SK-N-SH (cell line): ENCODE data around the gene SLCO3A1. TPM values are rescaled to one million over a fixed set of nuclear protein-coding genes. Genes with fewer than 3 reads are reported as not detected.
A peak's percentile ranks its signal among the peaks of the same experiment; 100 is the strongest.

Experiments used
- CTCF ChIA-PET: fragments of 300-600, 350-600 bp; formaldehyde crosslinking; extraction: SDS; loops from one replicate; lab custom pipeline; 2021; lab: Yijun Ruan, JAX
- POLR2A ChIA-PET: fragments of 350-600 bp; sonication (Branson Sonifier 250); formaldehyde crosslinking; extraction: SDS; loops from one replicate; lab custom pipeline; 2020; ENCODE audit warnings: antibody characterized with exemption, inconsistent platforms; lab: Yijun Ruan, JAX
- DNase-seq: peaks from one replicate; pipeline ENCODE4 v3.0.0; 2012
- H2AFZ ChIP-seq: fragments of 200-600 bp; sonication (generic); 2 replicates; pipeline ENCODE4 v1.8.1; 2016; ENCODE audit warnings: antibody characterized with exemption, mild to moderate bottlenecking, low read depth
- H3F3A ChIP-seq: fragments of 200-600 bp; sonication (generic); replicated peaks from 2 replicates; pipeline ENCODE3; 2016; ENCODE audit warnings: antibody characterized with exemption, mild to moderate bottlenecking; ENCODE audit not compliant: insufficient read depth
- H3K27ac ChIP-seq, 2 experiments: fragments of 200-500 bp in 1 of 2; fragments of 200-600 bp in 1 of 2; sonication (Bioruptor generic) in 1 of 2; sonication (generic), shearing (Covaris generic) in 1 of 2; 2 replicates each; pipeline versions ENCODE4 v1.5.1 to v1.6.1; 2014 to 2016; ENCODE audit warnings: low read depth in 2 of 2, inconsistent platforms in 1 of 2, low read length in 1 of 2, mild to moderate bottlenecking in 1 of 2, mixed read lengths in 1 of 2
- H3K27me3 ChIP-seq: fragments of 200-600 bp; sonication (generic), shearing (Covaris generic); 2 replicates; pipeline ENCODE4 v1.6.1; 2016; ENCODE audit warnings: mixed run types; ENCODE audit not compliant: insufficient read depth
- H3K36me3 ChIP-seq, 2 experiments: fragments of 200-500 bp in 1 of 2; fragments of 200-600 bp in 1 of 2; sonication (Bioruptor generic) in 1 of 2; sonication (generic) in 1 of 2; replicated peaks in 1 of 2; 2 replicates each; pipeline versions ENCODE3 to v1.5.1; 2014 to 2016; ENCODE audit warnings: low read length in 1 of 2, mild to moderate bottlenecking in 1 of 2; ENCODE audit not compliant: insufficient read depth in 2 of 2, control insufficient read depth in 1 of 2
- H3K4me1 ChIP-seq, 2 experiments: fragments of 200-500 bp in 1 of 2; fragments of 200-600 bp in 1 of 2; sonication (Bioruptor generic) in 1 of 2; sonication (generic), shearing (Covaris generic) in 1 of 2; 2 replicates each; pipeline versions ENCODE4 v1.5.1 to v1.6.1; 2014 to 2016; ENCODE audit warnings: low read depth in 1 of 2, low read length in 1 of 2, mixed run types in 1 of 2; ENCODE audit not compliant: insufficient read depth in 2 of 2, control insufficient read depth in 1 of 2
- H3K4me2 ChIP-seq: fragments of 200-600 bp; sonication (generic), shearing (Covaris generic); 2 replicates; pipeline ENCODE4 v1.6.1; 2017; ENCODE audit warnings: mixed run types
- H3K4me3 ChIP-seq, 2 experiments: fragments of 200-500 bp in 1 of 2; fragments of 200-600 bp in 1 of 2; sonication (Bioruptor generic) in 1 of 2; sonication (generic), shearing (Covaris generic) in 1 of 2; 2 replicates each; pipeline versions ENCODE4 v1.5.1 to v1.8.1; 2014 to 2016; ENCODE audit warnings: low read depth in 2 of 2, inconsistent platforms in 1 of 2, low read length in 1 of 2, mild to moderate bottlenecking in 1 of 2, mixed read lengths in 1 of 2, moderate library complexity in 1 of 2
- H3K79me2 ChIP-seq: fragments of 200-600 bp; sonication (generic); 2 replicates; pipeline ENCODE4 v1.8.1; 2017; ENCODE audit warnings: mild to moderate bottlenecking; ENCODE audit not compliant: insufficient read depth
- H3K9ac ChIP-seq: fragments of 200-600 bp; sonication (generic); 2 replicates; pipeline ENCODE4 v1.6.1; 2017; ENCODE audit warnings: mixed run types
- H3K9me2 ChIP-seq: fragments of 200-600 bp; sonication (generic); 2 replicates; pipeline ENCODE4 v1.6.1; 2017; ENCODE audit warnings: mixed run types
- H3K9me3 ChIP-seq: fragments of 200-600 bp; sonication (generic); 2 replicates; pipeline ENCODE4 v1.6.1; 2017; ENCODE audit warnings: mixed run types, mild to moderate bottlenecking, moderate library complexity
- H4K20me1 ChIP-seq: fragments of 200-600 bp; sonication (generic); 2 replicates; pipeline ENCODE4 v1.6.1; 2017; ENCODE audit warnings: mild to moderate bottlenecking, mixed run types; ENCODE audit not compliant: insufficient read depth
- EP300 ChIP-seq, 2 experiments: IDR thresholded peaks; 2 replicates each; pipeline versions ENCODE4 v1.4.0 to v1.6.1; 2012; ENCODE audit warnings: borderline replicate concordance in 1 of 2, low read depth in 1 of 2, low read length in 1 of 2
- FOSL2 ChIP-seq: IDR thresholded peaks from 2 replicates; pipeline ENCODE4 v1.4.0; 2012; ENCODE audit warnings: low read depth, mild to moderate bottlenecking, moderate library complexity, borderline replicate concordance
- FOXJ3 ChIP-seq: sonication (generic); formaldehyde crosslinking; IDR thresholded peaks from 2 replicates; pipeline ENCODE4 v1.5.1; 2020; ENCODE audit warnings: mild to moderate bottlenecking, missing genetic modification reagents
- FOXM1 ChIP-seq: IDR thresholded peaks from 2 replicates; pipeline ENCODE4 v1.4.0; 2012; ENCODE audit warnings: low read depth, mild to moderate bottlenecking
- GATA2 ChIP-seq: sonication (generic); formaldehyde crosslinking; IDR thresholded peaks from 2 replicates; pipeline ENCODE4 v1.5.0; 2020; ENCODE audit warnings: mild to moderate bottlenecking, missing genetic modification reagents
- MEF2A ChIP-seq: IDR thresholded peaks from 2 replicates; pipeline ENCODE4 v1.4.0; 2012; ENCODE audit warnings: low read depth, borderline replicate concordance
- MXI1 ChIP-seq: IDR thresholded peaks from 2 replicates; pipeline ENCODE4 v1.6.1; 2012; ENCODE audit warnings: mild to moderate bottlenecking, low read depth, low read length, improper control_type of control experiment
- NFIC ChIP-seq: IDR thresholded peaks from 2 replicates; pipeline ENCODE4 v1.4.0; 2012; ENCODE audit warnings: borderline replicate concordance
- POLR2AphosphoS5 ChIP-seq: IDR thresholded peaks from 2 replicates; pipeline ENCODE4 v1.6.1; 2012; ENCODE audit warnings: low read depth, low read length
- RCOR1 ChIP-seq: fragments of 150-350 bp; IDR thresholded peaks from 2 replicates; pipeline ENCODE4 v1.6.1; 2017; ENCODE audit warnings: antibody characterized with exemption, low read length
- RFX5 ChIP-seq: IDR thresholded peaks from 2 replicates; pipeline ENCODE4 v1.6.1; 2012; ENCODE audit warnings: mild to moderate bottlenecking, improper control_type of control experiment, low read length
- RXRA ChIP-seq: IDR thresholded peaks from 2 replicates; pipeline ENCODE4 v1.4.0; 2012; ENCODE audit warnings: low read depth, mild to moderate bottlenecking, borderline replicate concordance
- TAF1 ChIP-seq: IDR thresholded peaks from 2 replicates; pipeline ENCODE4 v1.6.1; 2012; ENCODE audit warnings: low read depth, mild to moderate bottlenecking, low read length, moderate library complexity, borderline replicate concordance
- TCF12 ChIP-seq: IDR thresholded peaks from 2 replicates; pipeline ENCODE4 v1.4.0; 2012
- WGBS: methylation state at CpG from one replicate; pipeline ENCODE4 v1.1.6; 2017; ENCODE audit warnings: low lambda C conversion rate; 5-methylcytosine and 5-hydroxymethylcytosine counted together
- polyA plus RNA-seq, 3 experiments: library from polyadenylated mRNA; depleted of rRNA; stranded (reverse); fragments of >200 nt; gene quantifications; 2 replicates each; pipeline ENCODE4 v1.2.3, GENCODE V29; 2012
- TF ChIP-seq, protein P1 (sequence below): IDR thresholded peaks from 2 replicates; pipeline ENCODE4 v1.4.0; 2012; ENCODE audit warnings: low read depth
- TF ChIP-seq, protein P2 (sequence below): fragments of 150-350 bp; IDR thresholded peaks from 2 replicates; pipeline ENCODE4 v1.6.1; 2017; ENCODE audit warnings: antibody characterized with exemption, low read length, low read depth, borderline replicate concordance
- TF ChIP-seq, protein P3 (sequence below): IDR thresholded peaks from 2 replicates; pipeline ENCODE4 v1.6.1; 2012; ENCODE audit warnings: mild to moderate bottlenecking, low read depth, low read length, moderate library complexity
- TF ChIP-seq, protein P4 (sequence below): fragments of 150-350 bp; IDR thresholded peaks from 2 replicates; pipeline ENCODE4 v1.6.1; 2016; ENCODE audit warnings: mild to moderate bottlenecking, low read depth, low read length

The SLCO3A1 gene
- polyA plus RNA-seq, 1 of the 3 experiments (the other 2 are of a cell fraction) = 19.7 TPM

DNA sequence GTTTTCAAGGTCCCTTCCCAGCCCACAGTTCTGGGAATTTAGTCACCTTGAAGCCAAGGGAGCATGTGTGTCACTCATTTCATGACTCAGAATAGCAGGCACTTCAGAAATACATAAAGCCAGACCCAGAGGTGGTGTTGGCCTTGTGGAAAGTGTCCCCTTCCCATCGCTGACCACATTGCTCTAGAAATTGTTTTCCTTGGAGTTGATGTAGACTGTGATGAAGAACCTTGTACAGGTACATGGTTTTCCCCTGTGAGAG lies 158.8 kb downstream of the SLCO3A1 start:
- Histone ChIP-seq H3F3A (no peaks in the 10 kb centered on the region), H3K9ac (no peak overlapping the region), H3K36me3 (no peaks in the 10 kb centered on the region), H3K27me3 (no peaks in the 10 kb centered on the region)
- 91% methylated on average over 1 of the region's 1 CpG for WGBS
- TF ChIP-seq MEF2A (no peak), NFIC (no peak), RXRA (no peak)
- TF ChIP-seq, protein P1, sequence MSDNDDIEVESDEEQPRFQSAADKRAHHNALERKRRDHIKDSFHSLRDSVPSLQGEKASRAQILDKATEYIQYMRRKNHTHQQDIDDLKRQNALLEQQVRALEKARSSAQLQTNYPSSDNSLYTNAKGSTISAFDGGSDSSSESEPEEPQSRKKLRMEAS = no peak
- TF ChIP-seq, all 33 proteins: peak for 0
- peaks cover 8 to 10% of the 10 kb centered on the region in 2 experiments; a peak in 2 of 4 replicates for H3K4me1 ChIP-seq
- H3K79me2 ChIP-seq = no peaks in the 10 kb centered on the region
- no peaks in the 10 kb centered on the region for H3K9me2 ChIP-seq
- H3K9me3 ChIP-seq = no peaks in the 10 kb centered on the region
- ChIA-PET POLR2A (no interaction called here), CTCF (interaction anchor here (1.1 kb wide), 1 partner anchor 42 kb away, joined by 3 read pairs; no protein-coding TSS in a partner anchor)
- H3K27ac ChIP-seq = no peak overlapping the region
- H3K4me2 ChIP-seq = peak overlapping the region; percentile 38; the same call in 1 of the 2 replicates
- H4K20me1 ChIP-seq = no peaks in the 10 kb centered on the region
- no peak overlapping the region for H2AFZ ChIP-seq
- DNase-seq = no peak
- H3K4me3 ChIP-seq = no peak overlapping the region

DNA sequence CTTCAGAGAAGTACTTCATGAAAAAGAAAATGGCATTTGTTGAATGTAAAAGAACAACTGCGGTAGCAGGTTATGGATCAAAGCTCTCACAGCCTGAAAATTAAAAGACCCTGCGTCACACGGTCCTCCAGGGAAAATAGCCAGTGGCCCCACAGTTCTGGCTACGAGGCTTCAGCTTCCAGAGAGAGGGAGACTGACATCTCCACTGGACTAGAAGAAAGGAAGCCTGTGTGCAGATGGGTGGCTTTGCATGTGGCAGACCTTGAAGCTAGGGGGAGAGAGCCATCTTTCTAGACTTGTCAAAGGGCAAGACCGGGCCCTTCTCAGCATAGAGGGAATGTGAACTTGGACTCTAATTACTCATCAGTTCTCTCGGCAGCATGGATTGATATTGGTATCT lies 159.4 kb downstream of the SLCO3A1 start:
- no peaks in the 10 kb centered on the region for H3K79me2 ChIP-seq
- no peak overlapping the region for H3K27ac ChIP-seq
- H3K9me3 ChIP-seq = no peaks in the 10 kb centered on the region
- H3F3A ChIP-seq = no peaks in the 10 kb centered on the region
- H3K4me3 ChIP-seq = no peak overlapping the region
- H3K27me3 ChIP-seq = no peaks in the 10 kb centered on the region
- no peak overlapping the region for H2AFZ ChIP-seq
- H3K9me2 ChIP-seq = no peaks in the 10 kb centered on the region
- H3K9ac ChIP-seq = no peak overlapping the region
- ChIA-PET CTCF (interaction anchor here (1.1 kb wide), 1 partner anchor 41 kb away, joined by 3 read pairs; no protein-coding TSS in a partner anchor), POLR2A (no interaction called here)
- H3K36me3 ChIP-seq = no peaks in the 10 kb centered on the region
- H3K4me1 ChIP-seq = peaks cover 8 to 10% of the 10 kb centered on the region in 2 experiments; a peak in 2 of 4 replicates
- no peak for DNase-seq
- 98% methylated on average over 6 of the region's 6 CpGs for WGBS
- TF ChIP-seq EP300 (IDR thresholded peaks at IDR 0.05; ENCODE audit: borderline replicate concordance in 1 of 2, low read depth in 1 of 2, low read length in 1 of 2) (no peak), TAF1 (no peak), RFX5 (no peak), NFIC (no peak), GATA2 (CRISPR knock-in tag) (no peak), RXRA (no peak), FOSL2 (no peak), FOXJ3 (no peak), FOXM1 (no peak), POLR2AphosphoS5 (no peak), TCF12 (no peak), MXI1 (no peak), RCOR1 (no peak), MEF2A (no peak)
- TF ChIP-seq, protein P2, sequence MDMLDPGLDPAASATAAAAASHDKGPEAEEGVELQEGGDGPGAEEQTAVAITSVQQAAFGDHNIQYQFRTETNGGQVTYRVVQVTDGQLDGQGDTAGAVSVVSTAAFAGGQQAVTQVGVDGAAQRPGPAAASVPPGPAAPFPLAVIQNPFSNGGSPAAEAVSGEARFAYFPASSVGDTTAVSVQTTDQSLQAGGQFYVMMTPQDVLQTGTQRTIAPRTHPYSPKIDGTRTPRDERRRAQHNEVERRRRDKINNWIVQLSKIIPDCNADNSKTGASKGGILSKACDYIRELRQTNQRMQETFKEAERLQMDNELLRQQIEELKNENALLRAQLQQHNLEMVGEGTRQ = no peak
- TF ChIP-seq, protein P3, sequence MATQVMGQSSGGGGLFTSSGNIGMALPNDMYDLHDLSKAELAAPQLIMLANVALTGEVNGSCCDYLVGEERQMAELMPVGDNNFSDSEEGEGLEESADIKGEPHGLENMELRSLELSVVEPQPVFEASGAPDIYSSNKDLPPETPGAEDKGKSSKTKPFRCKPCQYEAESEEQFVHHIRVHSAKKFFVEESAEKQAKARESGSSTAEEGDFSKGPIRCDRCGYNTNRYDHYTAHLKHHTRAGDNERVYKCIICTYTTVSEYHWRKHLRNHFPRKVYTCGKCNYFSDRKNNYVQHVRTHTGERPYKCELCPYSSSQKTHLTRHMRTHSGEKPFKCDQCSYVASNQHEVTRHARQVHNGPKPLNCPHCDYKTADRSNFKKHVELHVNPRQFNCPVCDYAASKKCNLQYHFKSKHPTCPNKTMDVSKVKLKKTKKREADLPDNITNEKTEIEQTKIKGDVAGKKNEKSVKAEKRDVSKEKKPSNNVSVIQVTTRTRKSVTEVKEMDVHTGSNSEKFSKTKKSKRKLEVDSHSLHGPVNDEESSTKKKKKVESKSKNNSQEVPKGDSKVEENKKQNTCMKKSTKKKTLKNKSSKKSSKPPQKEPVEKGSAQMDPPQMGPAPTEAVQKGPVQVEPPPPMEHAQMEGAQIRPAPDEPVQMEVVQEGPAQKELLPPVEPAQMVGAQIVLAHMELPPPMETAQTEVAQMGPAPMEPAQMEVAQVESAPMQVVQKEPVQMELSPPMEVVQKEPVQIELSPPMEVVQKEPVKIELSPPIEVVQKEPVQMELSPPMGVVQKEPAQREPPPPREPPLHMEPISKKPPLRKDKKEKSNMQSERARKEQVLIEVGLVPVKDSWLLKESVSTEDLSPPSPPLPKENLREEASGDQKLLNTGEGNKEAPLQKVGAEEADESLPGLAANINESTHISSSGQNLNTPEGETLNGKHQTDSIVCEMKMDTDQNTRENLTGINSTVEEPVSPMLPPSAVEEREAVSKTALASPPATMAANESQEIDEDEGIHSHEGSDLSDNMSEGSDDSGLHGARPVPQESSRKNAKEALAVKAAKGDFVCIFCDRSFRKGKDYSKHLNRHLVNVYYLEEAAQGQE = no peak
- TF ChIP-seq, protein P4, sequence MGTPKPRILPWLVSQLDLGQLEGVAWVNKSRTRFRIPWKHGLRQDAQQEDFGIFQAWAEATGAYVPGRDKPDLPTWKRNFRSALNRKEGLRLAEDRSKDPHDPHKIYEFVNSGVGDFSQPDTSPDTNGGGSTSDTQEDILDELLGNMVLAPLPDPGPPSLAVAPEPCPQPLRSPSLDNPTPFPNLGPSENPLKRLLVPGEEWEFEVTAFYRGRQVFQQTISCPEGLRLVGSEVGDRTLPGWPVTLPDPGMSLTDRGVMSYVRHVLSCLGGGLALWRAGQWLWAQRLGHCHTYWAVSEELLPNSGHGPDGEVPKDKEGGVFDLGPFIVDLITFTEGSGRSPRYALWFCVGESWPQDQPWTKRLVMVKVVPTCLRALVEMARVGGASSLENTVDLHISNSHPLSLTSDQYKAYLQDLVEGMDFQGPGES = no peak
- H4K20me1 ChIP-seq = no peaks in the 10 kb centered on the region
- no peak overlapping the region; the same call in 1 of the 2 replicates for H3K4me2 ChIP-seq
